Retinal pigment epithelial cell (primary cell): ENCODE data around the gene ZFPM1.

ENCODE experiments used
- DNase-seq: peaks from one replicate; pipeline ENCODE4 v3.0.0-alpha.2; 2010; ENCODE audit warnings: low read depth
- H3K4me3 ChIP-seq: 2 replicates; pipeline ENCODE4 v1.5.1; 2011; ENCODE audit warnings: mild to moderate bottlenecking, low read length, control low read depth, moderate library complexity
- CTCF ChIP-seq: conservative IDR thresholded peaks from 2 replicates; pipeline ENCODE4 v1.5.1; 2011; ENCODE audit warnings: low read depth, low read length, control low read depth, inconsistent platforms

Gene ZFPM1

GRCh38 chr16:88581033-88581432, 128.0 kb downstream of the ZFPM1 start:
- no peak for DNase-seq
- no peak overlapping the region for H3K4me3 ChIP-seq
- no peak for TF ChIP-seq CTCF

GRCh38 chr16:88582912-88583575, 130.0 kb downstream of the ZFPM1 start:
- DNase-seq, result no peak
- no peak overlapping the region for H3K4me3 ChIP-seq
- no peak for TF ChIP-seq CTCF

- H3K4me3 ChIP-seq, result no peak overlapping the region
- TF ChIP-seq CTCF, result no peak
- DNase-seq, result no peak
Observed at GRCh38 chr16:88584676-88585075, 131.6 kb downstream of the ZFPM1 start.

GRCh38 chr16:88585269-88585668, 132.2 kb downstream of the ZFPM1 start:
- no peak for DNase-seq

GRCh38 chr16:88585927-88586581, 133.0 kb downstream of the ZFPM1 start:
- H3K4me3 ChIP-seq, result no peak overlapping the region
- no peak for TF ChIP-seq CTCF

More at GRCh38 chr16:88585269-88585668, 132.2 kb downstream of the ZFPM1 start:
- no peak for TF ChIP-seq CTCF
- no peak overlapping the region for H3K4me3 ChIP-seq

More at GRCh38 chr16:88585927-88586581, 133.0 kb downstream of the ZFPM1 start:
- DNase-seq, result no peak
